Adrenal gland (tissue), 12 donors: ENCODE results near the gene ZNF747. TPM values are rescaled to one million over a fixed set of nuclear protein-coding genes. Genes with fewer than 3 reads are reported as not detected.

ENCODE experiments used
- DNase-seq, 7 donors: peaks; one replicate each; pipeline ENCODE4 v3.0.0-alpha.2; 2019 to 2020
- H3K27ac ChIP-seq, 5 donors: fragments of 200-600 bp; sonication (generic) in 4 of 5; 1 replicate in 3 of 5; 2 replicates in 2 of 5; pipeline versions ENCODE4 v1.5.1 to v1.8.0; 2016 to 2020; ENCODE audit warnings: mild to moderate bottlenecking in 1 of 5
- H3K27me3 ChIP-seq: fragments of 200-600 bp; 2 replicates; pipeline ENCODE4 v1.8.0; 2021
- H3K36me3 ChIP-seq, 2 donors: fragments of 200-600 bp; replicated peaks in 1 of 2; 1 replicate in 1 of 2; 2 replicates in 1 of 2; pipeline versions ENCODE4 v1.5.1 to v1.8.0; 2018 to 2022
- H3K4me1 ChIP-seq, 2 donors: fragments of 200-600 bp; replicated peaks in 1 of 2; 1 replicate in 1 of 2; 2 replicates in 1 of 2; pipeline versions ENCODE4 v1.5.1 to v1.8.0; 2018 to 2021
- H3K4me3 ChIP-seq, 4 donors: fragments of 200-600 bp; sonication (generic) in 3 of 4; one replicate each; pipeline ENCODE4 v1.5.1; 2016 to 2018
- H3K9me3 ChIP-seq, 3 donors: fragments of 200-600 bp; sonication (generic) in 1 of 3; replicated peaks in 1 of 3; 1 replicate in 2 of 3; 2 replicates in 1 of 3; pipeline versions ENCODE4 v1.5.1 to v1.8.0; 2016 to 2021
- POLR2A ChIP-seq, 2 donors: fragments of 450-650 bp; IDR thresholded peaks; one replicate each; pipeline ENCODE4 v1.6.1; 2017; ENCODE audit warnings: antibody characterized with exemption in 2 of 2, mild to moderate bottlenecking in 2 of 2, moderate library complexity in 1 of 2
- WGBS, 4 donors: extraction: QIAGEN DNeasy Blood & Tissue Kit in 2 of 4; methylation state at CpG; one replicate each; pipeline versions ENCODE4 v1.1.5 to v1.1.7; 2013 to 2017; 5-methylcytosine and 5-hydroxymethylcytosine counted together
- intact Hi-C, 2 donors: fragments of 100-400 bp; cut with DNase I; formaldehyde crosslinking; loops; one replicate each; pipeline versions ENCODE4 v1.14.1 to v1.15.0; 2022 to 2023
- microRNA-seq, 3 donors: library from miRNA; unstranded; fragments of <30 nt; microRNA quantifications; one replicate each; pipeline ENCODE4, GENCODE V29; 2017 to 2020
- polyA plus RNA-seq, 3 donors: library from polyadenylated mRNA; stranded (reverse); fragments of 200-250 nt in 2 of 3; fragments of 350-450 nt in 1 of 3; fragmentation: Illumina TruSeq in 1 of 3; extraction: RNeasy Lipid Tissue Mini Kit (QIAGEN cat#74804) in 1 of 3; gene quantifications; one replicate each; pipeline ENCODE4 v1.2.3, GENCODE V29; 2013 to 2014
- small RNA-seq, 2 donors: library from RNA; depleted of rRNA; stranded (forward); fragments of <200 nt; gene quantifications; one replicate each; pipeline ENCODE3, GENCODE V24; 2016
- total RNA-seq, 9 donors: library from RNA; depleted of rRNA in 4 of 9; stranded (reverse); fragments of >200 nt in 4 of 9; fragments of 120-200 nt in 1 of 9; fragmentation: NEBNext Ultra II Directional in 1 of 9; extraction: Animal tissue kit (Norgen Biotek cat#: 25700) in 1 of 9; gene quantifications; one replicate each; pipeline versions ENCODE4 v1.1.0 to v1.2.4, GENCODE V29; 2013 to 2023
- TF ChIP-seq, protein P1 (sequence below), 6 experiments: fragments of 450-650 bp in 4 of 6; fragments of 200-600 bp in 2 of 6; sonication (generic) in 1 of 6; IDR thresholded peaks; 1 replicate in 5 of 6; 2 replicates in 1 of 6; pipeline versions ENCODE4 v1.5.1 to v1.8.0; 2016 to 2021; ENCODE audit warnings: antibody characterized with exemption in 6 of 6, mild to moderate bottlenecking in 2 of 6, moderate library complexity in 1 of 6
- donor health status: healthy with polysubstance abuse.
- donor health status: Bipolar disorder and iron deficiency.
- donor health status: DM: yes; HTN: yes; CAD: no.
- donor health status: DM: no; HTN: no; CAD: no.
- donor health status: DM: no; HTN: no; CAD: no.
- donor health status: DM: yes; HTN: yes; CAD: no.

ZNF747 gene
- total and polyA plus RNA-seq, 12 donors = 7.7 to 19.9 (median 13.9) TPM

GRCh38 chr16:30484887-30485286 lies 49.8 kb downstream of the ZNF747 start:
- TF ChIP-seq POLR2A (IDR thresholded peaks at IDR 0.05) = no peak
- TF ChIP-seq, protein P1, sequence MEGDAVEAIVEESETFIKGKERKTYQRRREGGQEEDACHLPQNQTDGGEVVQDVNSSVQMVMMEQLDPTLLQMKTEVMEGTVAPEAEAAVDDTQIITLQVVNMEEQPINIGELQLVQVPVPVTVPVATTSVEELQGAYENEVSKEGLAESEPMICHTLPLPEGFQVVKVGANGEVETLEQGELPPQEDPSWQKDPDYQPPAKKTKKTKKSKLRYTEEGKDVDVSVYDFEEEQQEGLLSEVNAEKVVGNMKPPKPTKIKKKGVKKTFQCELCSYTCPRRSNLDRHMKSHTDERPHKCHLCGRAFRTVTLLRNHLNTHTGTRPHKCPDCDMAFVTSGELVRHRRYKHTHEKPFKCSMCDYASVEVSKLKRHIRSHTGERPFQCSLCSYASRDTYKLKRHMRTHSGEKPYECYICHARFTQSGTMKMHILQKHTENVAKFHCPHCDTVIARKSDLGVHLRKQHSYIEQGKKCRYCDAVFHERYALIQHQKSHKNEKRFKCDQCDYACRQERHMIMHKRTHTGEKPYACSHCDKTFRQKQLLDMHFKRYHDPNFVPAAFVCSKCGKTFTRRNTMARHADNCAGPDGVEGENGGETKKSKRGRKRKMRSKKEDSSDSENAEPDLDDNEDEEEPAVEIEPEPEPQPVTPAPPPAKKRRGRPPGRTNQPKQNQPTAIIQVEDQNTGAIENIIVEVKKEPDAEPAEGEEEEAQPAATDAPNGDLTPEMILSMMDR (IDR thresholded peaks at IDR 0.05) = no peak
- no peaks in the 10 kb centered on the region for H3K27me3 ChIP-seq
- H3K36me3 ChIP-seq = no peaks in the 10 kb centered on the region
- intact Hi-C loops = no loop called here
- DNase-seq = no peak
- no peak overlapping the region for H3K27ac ChIP-seq
- no peaks in the 10 kb centered on the region for H3K4me1 ChIP-seq
- no peaks in the 10 kb centered on the region for H3K9me3 ChIP-seq
- H3K4me3 ChIP-seq = no peak overlapping the region

DNA sequence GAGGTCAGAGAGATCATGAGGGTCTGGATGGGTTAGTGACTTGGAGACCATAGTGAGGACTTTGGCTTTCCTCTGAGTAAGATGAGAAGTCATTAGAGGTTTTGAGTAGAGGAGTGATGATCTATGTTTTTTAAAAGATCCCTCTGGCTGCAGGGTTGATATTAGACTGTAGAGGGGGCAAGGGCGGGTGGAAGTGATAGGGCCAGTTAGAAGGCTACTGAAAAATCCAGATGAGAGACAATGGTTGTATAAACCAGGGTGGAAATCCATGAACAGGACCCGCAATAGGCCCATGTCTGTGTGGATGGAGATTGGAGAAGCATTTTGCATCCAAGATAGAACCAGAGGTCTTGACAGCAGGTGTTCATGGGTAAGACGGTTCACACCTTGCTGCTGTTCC lies 52.3 kb downstream of the ZNF747 start:
- 88 to 95% (median 90%) methylated on average over 3 of the region's 3 CpGs for WGBS, 4 donors
- intact Hi-C loops = no loop called here
- DNase-seq = no peak
- TF ChIP-seq POLR2A (IDR thresholded peaks at IDR 0.05) = no peak
- TF ChIP-seq, protein P1 (IDR thresholded peaks at IDR 0.05) = no peak
- Histone ChIP-seq H3K27ac (no peak overlapping the region), H3K4me3 (no peak overlapping the region), H3K4me1 (no peaks in the 10 kb centered on the region), H3K9me3 (no peaks in the 10 kb centered on the region), H3K27me3 (no peaks in the 10 kb centered on the region), H3K36me3 (no peaks in the 10 kb centered on the region)

DNA sequence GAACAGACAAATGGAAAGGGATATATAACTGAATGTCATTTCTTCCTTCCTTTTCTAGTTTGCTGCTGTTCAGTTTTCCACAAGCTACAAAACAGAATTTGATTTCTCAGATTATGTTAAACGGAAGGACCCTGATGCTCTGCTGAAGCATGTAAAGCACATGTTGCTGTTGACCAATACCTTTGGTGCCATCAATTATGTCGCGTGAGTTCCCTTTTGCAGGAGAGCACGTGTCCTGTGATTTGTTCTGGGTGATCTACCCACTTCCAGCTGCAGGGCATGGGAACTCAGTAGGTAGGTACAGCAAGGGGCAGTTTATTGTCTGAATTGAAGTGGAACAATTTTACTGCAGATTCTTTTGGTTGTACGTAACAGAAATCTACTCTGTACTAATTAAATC lies 53.3 kb downstream of the ZNF747 start:
- no peak for TF ChIP-seq POLR2A (IDR thresholded peaks at IDR 0.05)
- 69 to 78% (median 74%) methylated on average over 5 of the region's 5 CpGs for WGBS, 4 donors
- H3K36me3 ChIP-seq = no peaks in the 10 kb centered on the region

More for the DNA sequence above, 53.3 kb downstream of the ZNF747 start:
- Histone ChIP-seq H3K9me3 (no peaks in the 10 kb centered on the region), H3K4me1 (no peaks in the 10 kb centered on the region), H3K4me3 (no peak overlapping the region), H3K27ac (no peak overlapping the region), H3K27me3 (no peaks in the 10 kb centered on the region)
- no peak for DNase-seq
- intact Hi-C loops = no loop called here

Small RNA genes lying within 50 kb of the gene (microRNA-seq; reads per million reads assigned to microRNA genes)
- gene MIR4518 = 0 to 0.57 (median 0) reads per million in 3 donors

Small RNA genes lying within 50 kb of the gene (small RNA-seq; reads per million reads assigned to genes)
- gene MIR4518 (0 reads per million in 2 donors), gene RNU7-61P (0 reads per million in 2 donors)

Other genes with a start within 250 kb of the ZNF747 start
- 10 to 100 TPM; 27.5 to 95.8 (median 77.0) TPM for gene CD2BP2, start 179.6 kb downstream of the ZNF747 start, total RNA-seq
- gene CD2BP2, start 179.6 kb downstream of the ZNF747 start, polyA plus RNA-seq = 10 to 100 TPM; 53.5 to 95.6 (median 58.0) TPM
- gene TBC1D10B, start 164.4 kb downstream of the ZNF747 start, total RNA-seq = 10 to 100 TPM; 17.0 to 67.7 (median 44.0) TPM
- gene TBC1D10B, start 164.4 kb downstream of the ZNF747 start, polyA plus RNA-seq = 10 to 100 TPM; 33.7 to 65.4 (median 44.3) TPM
- 1 to 10 TPM in 2 of 9 donors, not detected in 7; 1.1 to 2.9 TPM for gene MYL11, start 160.1 kb downstream of the ZNF747 start, total RNA-seq
- 1 to 10 TPM in 1 of 3 donors, not detected in 2; 2.7 TPM for gene MYL11, start 160.1 kb downstream of the ZNF747 start, polyA plus RNA-seq
- gene SEPTIN1, start 152.3 kb downstream of the ZNF747 start, total RNA-seq = 1 to 10 TPM in 7 of 9 donors, under 1 TPM in 1, not detected in 1; 0.11 to 5.5 (median 2.3) TPM
- 10 to 100 TPM in 1 of 3 donors, 1 to 10 TPM in 1, under 1 TPM in 1; 0.75 to 19.8 (median 9.3) TPM for gene SEPTIN1, start 152.3 kb downstream of the ZNF747 start, polyA plus RNA-seq
- 10 to 100 TPM in 3 of 9 donors, 1 to 10 TPM in 6; 5.7 to 23.8 (median 8.9) TPM for gene ZNF48, start 139.4 kb downstream of the ZNF747 start, total RNA-seq
- gene ZNF48, start 139.4 kb downstream of the ZNF747 start, polyA plus RNA-seq = 1 to 10 TPM; 2.6 to 5.6 (median 4.2) TPM
- gene ZNF771, start 127.3 kb downstream of the ZNF747 start, total RNA-seq = 10 to 100 TPM in 7 of 9 donors, 1 to 10 TPM in 2; 8.2 to 81.3 (median 15.8) TPM
- 10 to 100 TPM in 1 of 3 donors, 1 to 10 TPM in 2; 2.8 to 12.2 (median 9.5) TPM for gene ZNF771, start 127.3 kb downstream of the ZNF747 start, polyA plus RNA-seq
- gene DCTPP1, start 104.8 kb downstream of the ZNF747 start, total RNA-seq = 10 to 100 TPM; 13.9 to 33.9 (median 29.5) TPM
- 10 to 100 TPM; 11.7 to 15.2 (median 13.3) TPM for gene DCTPP1, start 104.8 kb downstream of the ZNF747 start, polyA plus RNA-seq
- gene SEPHS2, start 89.0 kb downstream of the ZNF747 start, total RNA-seq = 10 to 100 TPM; 10.7 to 60.5 (median 46.2) TPM
- gene SEPHS2, start 89.0 kb downstream of the ZNF747 start, polyA plus RNA-seq = 10 to 100 TPM; 18.9 to 54.5 (median 21.9) TPM
- gene ITGAL, start 62.1 kb downstream of the ZNF747 start, total RNA-seq = 10 to 100 TPM in 1 of 9 donors, 1 to 10 TPM in 7, under 1 TPM in 1; 0.72 to 14.7 (median 4.7) TPM
- gene ITGAL, start 62.1 kb downstream of the ZNF747 start, polyA plus RNA-seq = 10 to 100 TPM in 1 of 3 donors, 1 to 10 TPM in 2; 2.1 to 10.6 (median 2.6) TPM
- 10 to 100 TPM; 23.2 to 53.0 (median 30.4) TPM for gene ZNF768, start 8.3 kb downstream of the ZNF747 start, total RNA-seq
- gene ZNF768, start 8.3 kb downstream of the ZNF747 start, polyA plus RNA-seq = 100 to 1,000 TPM in 1 of 3 donors, 10 to 100 TPM in 1, 1 to 10 TPM in 1; 8.7 to 103 (median 55.6) TPM
- gene ZNF764, start 23.5 kb upstream of the ZNF747 start, total RNA-seq = 10 to 100 TPM in 3 of 9 donors, 1 to 10 TPM in 6; 4.9 to 15.0 (median 9.6) TPM
- gene ZNF764, start 23.5 kb upstream of the ZNF747 start, polyA plus RNA-seq = 1 to 10 TPM; 3.6 to 9.7 (median 5.9) TPM
- 10 to 100 TPM; 10.3 to 33.2 (median 17.9) TPM for gene ZNF688, start 36.9 kb upstream of the ZNF747 start, total RNA-seq
- 10 to 100 TPM; 16.4 to 43.4 (median 33.9) TPM for gene ZNF688, start 36.9 kb upstream of the ZNF747 start, polyA plus RNA-seq
- gene ZNF785, start 50.8 kb upstream of the ZNF747 start, total RNA-seq = 10 to 100 TPM in 8 of 9 donors, 1 to 10 TPM in 1; 9.4 to 37.0 (median 14.8) TPM
- gene ZNF785, start 50.8 kb upstream of the ZNF747 start, polyA plus RNA-seq = 10 to 100 TPM in 1 of 3 donors, 1 to 10 TPM in 2; 3.4 to 11.2 (median 8.9) TPM
- gene ZNF689, start 75.5 kb upstream of the ZNF747 start, total RNA-seq = 10 to 100 TPM in 4 of 9 donors, 1 to 10 TPM in 5; 6.8 to 12.9 (median 9.9) TPM
- gene ZNF689, start 75.5 kb upstream of the ZNF747 start, polyA plus RNA-seq = 1 to 10 TPM; 2.9 to 6.4 (median 3.2) TPM
- gene PRR14, start 116.1 kb upstream of the ZNF747 start, total RNA-seq = 10 to 100 TPM in 7 of 9 donors, 1 to 10 TPM in 2; 9.6 to 70.4 (median 37.6) TPM
- gene PRR14, start 116.1 kb upstream of the ZNF747 start, polyA plus RNA-seq = 100 to 1,000 TPM in 2 of 3 donors, 10 to 100 TPM in 1; 29.8 to 204 (median 114) TPM
- gene FBRS, start 123.6 kb upstream of the ZNF747 start, total RNA-seq = 10 to 100 TPM; 19.6 to 84.0 (median 44.1) TPM
- 100 to 1,000 TPM in 1 of 3 donors, 10 to 100 TPM in 2; 18.3 to 186 (median 82.9) TPM for gene FBRS, start 123.6 kb upstream of the ZNF747 start, polyA plus RNA-seq
- gene SRCAP, start 164.3 kb upstream of the ZNF747 start, total RNA-seq = 10 to 100 TPM in 8 of 9 donors, 1 to 10 TPM in 1; 7.8 to 82.4 (median 48.7) TPM
- 10 to 100 TPM in 2 of 3 donors, 1 to 10 TPM in 1; 3.7 to 48.1 (median 19.7) TPM for gene SRCAP, start 164.3 kb upstream of the ZNF747 start, polyA plus RNA-seq
- gene PHKG2, start 213.6 kb upstream of the ZNF747 start, total RNA-seq = 10 to 100 TPM; 25.4 to 48.3 (median 34.3) TPM
- gene PHKG2, start 213.6 kb upstream of the ZNF747 start, polyA plus RNA-seq = 10 to 100 TPM; 18.7 to 82.8 (median 58.5) TPM
- 10 to 100 TPM in 3 of 9 donors, 1 to 10 TPM in 6; 2.3 to 22.1 (median 7.9) TPM for gene CFAP119, start 227.2 kb upstream of the ZNF747 start, total RNA-seq
- gene CFAP119, start 227.2 kb upstream of the ZNF747 start, polyA plus RNA-seq = 10 to 100 TPM in 2 of 3 donors, 1 to 10 TPM in 1; 6.3 to 37.6 (median 24.6) TPM
- 100 to 1,000 TPM in 8 of 9 donors, 10 to 100 TPM in 1; 86.9 to 164 (median 108) TPM for gene RNF40, start 227.5 kb upstream of the ZNF747 start, total RNA-seq
- gene RNF40, start 227.5 kb upstream of the ZNF747 start, polyA plus RNA-seq = 100 to 1,000 TPM; 121 to 143 (median 137) TPM